Fibroblast of gingiva (primary cell): ENCODE data around the gene MAP3K19.
A peak's percentile ranks its signal among the peaks of the same experiment; 100 is the strongest.
"Not testable (repeated sequence)": the region's sequence is repeated elsewhere in the genome, so short reads cannot be mapped to it uniquely, and the experiment has no call there.

ENCODE experiments used
- DNase-seq: peaks from one replicate; pipeline ENCODE4 v3.0.0-alpha.2; 2011; ENCODE audit warnings: low read depth

Gene MAP3K19, protein sequence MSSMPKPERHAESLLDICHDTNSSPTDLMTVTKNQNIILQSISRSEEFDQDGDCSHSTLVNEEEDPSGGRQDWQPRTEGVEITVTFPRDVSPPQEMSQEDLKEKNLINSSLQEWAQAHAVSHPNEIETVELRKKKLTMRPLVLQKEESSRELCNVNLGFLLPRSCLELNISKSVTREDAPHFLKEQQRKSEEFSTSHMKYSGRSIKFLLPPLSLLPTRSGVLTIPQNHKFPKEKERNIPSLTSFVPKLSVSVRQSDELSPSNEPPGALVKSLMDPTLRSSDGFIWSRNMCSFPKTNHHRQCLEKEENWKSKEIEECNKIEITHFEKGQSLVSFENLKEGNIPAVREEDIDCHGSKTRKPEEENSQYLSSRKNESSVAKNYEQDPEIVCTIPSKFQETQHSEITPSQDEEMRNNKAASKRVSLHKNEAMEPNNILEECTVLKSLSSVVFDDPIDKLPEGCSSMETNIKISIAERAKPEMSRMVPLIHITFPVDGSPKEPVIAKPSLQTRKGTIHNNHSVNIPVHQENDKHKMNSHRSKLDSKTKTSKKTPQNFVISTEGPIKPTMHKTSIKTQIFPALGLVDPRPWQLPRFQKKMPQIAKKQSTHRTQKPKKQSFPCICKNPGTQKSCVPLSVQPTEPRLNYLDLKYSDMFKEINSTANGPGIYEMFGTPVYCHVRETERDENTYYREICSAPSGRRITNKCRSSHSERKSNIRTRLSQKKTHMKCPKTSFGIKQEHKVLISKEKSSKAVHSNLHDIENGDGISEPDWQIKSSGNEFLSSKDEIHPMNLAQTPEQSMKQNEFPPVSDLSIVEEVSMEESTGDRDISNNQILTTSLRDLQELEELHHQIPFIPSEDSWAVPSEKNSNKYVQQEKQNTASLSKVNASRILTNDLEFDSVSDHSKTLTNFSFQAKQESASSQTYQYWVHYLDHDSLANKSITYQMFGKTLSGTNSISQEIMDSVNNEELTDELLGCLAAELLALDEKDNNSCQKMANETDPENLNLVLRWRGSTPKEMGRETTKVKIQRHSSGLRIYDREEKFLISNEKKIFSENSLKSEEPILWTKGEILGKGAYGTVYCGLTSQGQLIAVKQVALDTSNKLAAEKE (N-terminal part only)

DNA sequence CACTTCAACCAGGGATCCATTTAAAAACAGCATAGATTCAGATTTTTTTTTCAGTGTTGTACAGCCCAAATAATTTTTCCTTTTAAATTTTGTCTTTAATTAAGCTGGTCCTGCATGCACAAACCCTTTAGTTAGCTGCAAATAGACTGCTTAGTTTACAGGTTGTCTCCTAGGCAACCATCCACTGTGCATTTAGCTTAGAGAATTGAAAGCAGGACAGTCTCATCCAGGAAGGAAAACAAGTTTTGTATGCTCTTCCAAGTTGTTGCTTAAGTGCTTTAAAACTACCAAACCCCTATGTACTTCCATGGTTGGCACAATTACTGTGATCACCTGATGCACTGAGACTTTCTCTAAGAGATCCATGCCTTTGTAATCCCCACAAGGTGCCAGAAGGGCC is at the start of gene MAP3K19:
Gene MAP3K19, minus strand, starts transcription at position 148 of the 400 bp plus-strand sequence. CDS start 22,800 bp downstream, outside the sequence.
- DNase-seq, result no peak

DNA sequence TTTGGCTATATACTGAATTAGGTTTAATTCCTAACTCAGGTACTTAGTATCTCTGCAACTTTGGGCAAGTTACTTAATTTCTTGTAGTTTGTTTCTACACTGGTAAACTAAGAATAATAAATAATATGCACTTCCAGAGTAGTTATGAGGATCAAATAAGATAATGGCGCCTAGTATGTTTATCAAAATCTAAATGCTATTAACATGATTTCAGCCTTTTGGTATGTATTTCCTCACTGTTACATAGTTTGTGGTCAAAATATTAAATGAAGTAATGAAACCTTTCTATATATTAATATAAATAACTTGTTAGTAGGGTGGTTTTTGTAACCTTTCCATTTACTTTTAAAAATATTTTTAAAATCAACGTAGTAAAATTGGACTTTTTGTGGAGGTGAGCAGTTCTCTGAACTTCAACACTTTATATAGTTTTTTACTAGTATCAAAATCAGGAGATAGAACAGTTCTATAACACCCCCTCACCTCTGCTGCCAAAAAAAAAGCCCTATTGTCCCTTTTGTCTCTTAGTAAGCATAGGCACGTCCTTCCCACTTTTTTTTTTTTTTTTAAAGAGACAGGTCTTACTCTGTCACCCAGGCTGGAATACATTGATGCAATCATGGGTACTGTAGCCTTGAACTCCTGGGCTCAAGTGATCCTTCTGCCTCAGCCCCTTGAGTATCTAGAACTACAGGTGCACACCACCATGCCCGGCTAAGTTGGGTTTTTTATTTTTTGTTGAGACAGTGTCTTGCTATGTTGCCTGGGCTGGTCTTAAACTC is 49.6 kb upstream of the MAP3K19 start:
- DNase-seq, result no peak

DNA sequence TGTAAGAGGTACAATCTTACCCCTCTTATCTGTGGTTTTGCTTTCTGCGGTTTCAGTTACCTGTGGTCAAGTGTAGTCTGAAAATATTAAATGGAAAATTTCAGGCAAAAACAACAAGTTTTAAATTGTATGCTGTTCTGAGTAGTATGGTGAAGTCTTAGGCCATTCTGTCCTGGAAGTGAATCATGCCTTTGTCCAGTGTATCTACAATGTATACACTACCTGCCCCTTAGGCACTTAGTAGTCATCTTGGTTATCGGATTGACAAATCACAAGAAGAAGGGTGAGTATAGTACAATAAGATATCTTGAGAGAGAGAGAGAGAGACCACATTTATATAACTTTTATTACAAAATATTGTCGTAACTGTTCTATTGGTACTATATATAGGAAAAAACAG is 48.3 kb upstream of the MAP3K19 start:
- no peak for DNase-seq

DNA sequence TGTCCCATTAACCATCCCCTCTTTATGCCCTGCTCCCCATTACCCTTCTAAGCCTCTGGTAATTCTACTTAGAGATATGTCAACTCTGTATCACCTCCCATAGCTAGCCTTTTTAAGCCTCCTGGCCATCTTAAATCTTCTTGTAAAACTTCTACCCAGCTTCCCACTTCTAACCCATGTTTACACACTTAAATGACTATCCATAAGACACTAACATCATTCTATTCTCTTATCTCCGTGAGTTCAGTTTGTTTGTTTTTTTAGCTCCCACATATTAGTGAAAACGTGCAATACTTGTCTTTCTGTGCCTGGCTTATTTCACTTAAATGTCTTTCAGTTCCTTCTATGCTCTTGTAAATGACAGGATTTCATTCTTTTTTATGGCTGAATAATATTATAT is 47.3 kb upstream of the MAP3K19 start:
- no peak for DNase-seq

DNA sequence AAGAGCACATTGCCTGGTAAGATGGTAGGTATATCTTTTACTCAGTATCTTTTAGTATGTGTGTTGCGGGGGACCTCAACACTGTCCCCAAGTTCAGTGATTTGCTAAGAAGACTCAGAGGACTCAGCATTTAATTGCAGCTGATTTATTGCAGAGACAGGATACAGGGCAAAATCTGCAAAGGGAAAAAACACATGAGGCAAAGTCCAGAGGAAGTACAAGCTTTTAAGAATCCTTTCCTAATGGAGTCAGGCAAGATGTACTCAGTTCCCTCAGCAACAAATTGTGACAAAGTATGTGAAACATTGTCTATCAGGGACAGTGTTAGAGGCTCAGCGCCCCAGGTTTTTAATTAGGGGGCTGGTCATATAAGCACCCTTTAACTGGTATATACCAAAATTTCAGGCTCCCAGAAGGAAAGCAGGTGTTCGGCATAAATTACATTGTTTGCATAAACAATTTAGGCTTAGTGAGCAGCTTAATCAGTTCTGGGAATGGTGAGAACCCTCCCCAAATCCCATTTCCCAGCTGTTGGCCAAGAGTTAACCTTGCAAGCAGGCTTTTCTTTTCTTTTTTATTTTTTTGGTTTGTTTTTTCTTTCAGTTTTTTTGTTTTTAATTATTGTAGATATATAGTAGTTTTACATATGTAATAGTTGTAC is 46.6 kb upstream of the MAP3K19 start:
- no peak for DNase-seq

DNA sequence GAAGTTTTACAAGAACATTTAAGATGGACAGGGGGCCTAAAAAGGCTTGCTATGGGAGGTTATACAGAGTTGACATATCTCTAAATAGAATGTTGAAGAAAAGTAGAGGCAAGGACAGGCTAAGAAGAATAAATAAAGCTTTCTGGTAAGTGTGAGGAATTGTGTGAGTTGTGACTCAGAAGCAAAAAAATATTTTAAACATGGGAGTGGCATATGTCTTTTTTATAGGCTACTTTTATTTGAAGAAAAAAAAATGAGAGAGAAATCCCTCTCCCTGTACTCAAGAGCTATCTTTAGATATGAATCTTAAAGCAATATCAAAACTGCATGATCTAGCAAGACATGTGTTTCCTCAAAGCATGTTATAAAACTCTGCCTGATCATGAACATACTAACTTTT is 45.9 kb upstream of the MAP3K19 start:
- no peak for DNase-seq

DNA sequence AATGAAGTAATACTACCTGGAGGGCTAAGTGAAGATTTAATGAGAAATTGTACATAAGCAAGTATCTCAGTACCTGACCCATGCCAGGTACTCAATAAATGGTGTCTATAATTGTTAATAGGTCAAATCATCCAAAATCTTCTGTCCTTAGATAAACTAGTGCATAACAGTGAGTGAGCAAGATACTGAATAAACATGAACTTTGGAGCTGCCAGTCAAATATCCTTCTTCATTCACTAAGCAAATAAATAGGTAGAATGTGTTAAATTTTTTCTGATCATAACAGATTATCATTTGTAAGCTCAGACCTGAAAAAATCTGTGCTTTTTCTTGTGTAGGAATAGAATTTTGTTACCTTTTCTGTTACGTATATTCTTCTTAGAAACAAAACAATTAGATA is 44.4 kb upstream of the MAP3K19 start:
- no peak for DNase-seq

DNA sequence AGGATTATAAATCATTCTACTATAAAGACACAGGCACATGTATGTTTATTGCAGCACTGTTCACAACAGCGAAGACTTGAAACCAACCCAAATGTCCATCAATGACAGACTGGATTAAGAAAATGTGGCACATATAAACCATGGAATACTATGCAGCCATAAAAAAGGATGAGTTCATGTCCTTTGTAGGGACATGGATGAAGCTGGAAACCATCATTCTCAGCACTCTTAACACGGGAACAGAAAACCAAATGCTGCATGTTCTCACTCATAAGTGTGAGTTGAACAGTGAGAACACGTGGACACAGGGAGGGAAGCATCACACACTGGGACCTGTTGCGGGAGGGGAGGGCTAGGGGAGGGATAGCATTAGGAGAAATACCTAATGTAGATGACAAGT is 42.4 kb upstream of the MAP3K19 start:
- not testable (repeated sequence) for DNase-seq

DNA sequence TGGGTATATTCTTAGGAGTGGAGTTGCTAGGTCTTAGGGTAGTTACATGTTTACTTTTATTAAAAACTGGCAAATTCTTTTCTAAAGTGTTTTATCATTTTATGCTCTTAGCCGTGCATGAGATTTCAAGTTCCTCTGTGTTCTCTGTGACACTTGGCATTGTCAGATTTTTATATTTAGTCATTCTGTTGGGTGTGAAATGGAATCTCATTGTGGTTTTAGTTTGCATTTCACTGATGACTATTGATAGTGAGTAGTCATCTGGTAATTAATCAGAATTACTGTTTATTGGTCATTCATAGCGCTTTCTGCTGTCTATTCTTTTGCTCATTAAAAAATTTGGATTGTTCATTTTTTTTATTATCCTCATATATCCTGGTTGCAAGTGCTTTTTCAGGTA is 39.0 kb upstream of the MAP3K19 start:
- no peak for DNase-seq

DNA sequence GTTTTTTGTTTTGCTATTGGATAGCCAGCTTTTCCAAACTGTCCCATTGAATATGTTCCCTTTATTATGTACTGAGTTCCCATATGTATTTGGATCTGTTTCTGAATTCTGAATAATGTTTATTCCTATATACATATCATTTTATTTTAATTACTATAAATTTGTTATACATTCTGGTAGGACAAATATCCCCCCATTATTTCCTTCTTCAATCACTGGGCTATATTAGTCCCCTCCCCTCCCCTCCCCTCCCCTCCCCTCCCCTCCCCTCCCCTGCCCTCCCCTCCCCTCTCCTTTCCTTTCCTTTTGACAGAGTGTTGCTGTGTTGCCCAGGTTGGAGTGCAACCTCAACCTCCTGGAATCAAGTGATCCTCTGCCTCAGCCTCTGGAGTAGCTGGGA is 31.2 kb upstream of the MAP3K19 start:
- DNase-seq, result no peak

DNA sequence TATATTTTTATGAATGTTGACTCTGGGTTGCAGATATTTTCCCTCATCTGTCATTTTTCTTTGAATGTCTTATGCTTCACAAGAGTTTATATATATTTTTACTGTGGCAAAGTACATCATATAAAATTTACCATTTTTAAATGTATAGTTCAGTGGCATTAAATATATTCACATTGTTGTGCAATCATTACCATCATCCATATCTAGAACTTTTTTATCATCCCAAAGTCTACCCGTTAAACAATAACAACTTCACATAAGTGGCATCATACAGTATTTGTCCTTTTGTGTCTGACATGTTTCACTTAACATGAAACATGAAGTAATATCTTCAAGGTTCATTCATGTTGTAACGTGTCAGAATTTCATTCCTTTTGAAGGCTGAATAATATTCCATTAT is 29.3 kb upstream of the MAP3K19 start:
- no peak for DNase-seq

DNA sequence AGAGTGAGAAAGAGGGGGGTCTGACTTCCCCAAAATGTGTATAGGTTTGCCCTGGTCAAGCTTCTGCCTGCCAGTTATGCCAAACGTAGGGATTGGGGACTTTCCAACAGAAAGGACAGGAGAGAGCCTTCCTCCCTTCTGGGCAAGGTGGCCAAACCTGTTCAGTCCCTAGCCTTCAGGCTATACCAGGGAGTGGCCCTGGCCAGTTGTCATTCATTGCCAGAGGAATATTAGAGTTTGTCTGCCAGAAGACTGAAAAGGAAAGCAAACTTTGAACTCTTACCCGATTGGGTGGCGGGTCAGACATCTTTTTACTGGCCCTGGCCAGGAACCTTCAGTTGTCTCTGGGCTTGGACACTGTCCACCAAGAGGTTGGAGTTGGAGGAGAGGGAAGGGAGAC is 27.0 kb upstream of the MAP3K19 start:
- DNase-seq, result no peak

DNA sequence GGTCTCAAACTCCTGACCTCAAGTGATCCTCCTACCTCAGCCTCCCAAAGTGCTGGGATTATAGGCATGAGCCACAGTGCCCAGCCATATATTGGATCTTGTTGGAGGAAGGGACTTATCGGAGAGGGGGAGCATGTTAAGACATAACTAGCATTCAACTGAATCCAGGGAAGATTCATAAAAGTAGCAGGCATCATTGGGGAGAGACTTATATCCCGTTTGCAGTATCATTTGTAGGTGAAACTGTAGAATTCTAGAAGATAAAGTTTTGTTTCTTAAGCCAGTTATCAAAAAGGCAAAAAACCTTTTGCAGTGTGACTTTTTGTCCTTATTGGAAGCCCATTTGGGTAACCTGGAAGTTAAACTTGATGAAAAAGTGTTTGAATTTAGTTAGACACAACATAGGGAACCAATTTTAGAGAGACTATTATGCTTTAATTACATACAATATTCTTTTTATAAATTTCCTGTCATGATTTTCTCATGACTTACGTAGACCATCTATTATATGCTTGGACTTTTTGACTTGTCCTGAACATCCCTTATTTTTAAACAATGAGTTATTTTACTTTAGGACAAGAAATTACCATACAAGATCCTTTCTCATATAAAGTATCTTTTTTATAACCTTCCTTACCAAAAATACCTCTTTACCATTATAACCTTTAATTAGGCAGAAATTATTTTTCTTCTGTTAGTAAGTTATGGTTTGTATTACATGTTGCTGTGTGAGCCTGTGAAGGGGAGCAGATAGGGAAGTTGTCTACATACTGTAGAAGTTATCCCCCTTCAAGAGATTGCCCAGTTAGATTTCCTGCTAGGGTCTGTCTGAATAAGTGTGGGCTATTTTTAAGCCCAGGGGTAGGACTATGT is 25.1 kb upstream of the MAP3K19 start:
- no peak for DNase-seq

DNA sequence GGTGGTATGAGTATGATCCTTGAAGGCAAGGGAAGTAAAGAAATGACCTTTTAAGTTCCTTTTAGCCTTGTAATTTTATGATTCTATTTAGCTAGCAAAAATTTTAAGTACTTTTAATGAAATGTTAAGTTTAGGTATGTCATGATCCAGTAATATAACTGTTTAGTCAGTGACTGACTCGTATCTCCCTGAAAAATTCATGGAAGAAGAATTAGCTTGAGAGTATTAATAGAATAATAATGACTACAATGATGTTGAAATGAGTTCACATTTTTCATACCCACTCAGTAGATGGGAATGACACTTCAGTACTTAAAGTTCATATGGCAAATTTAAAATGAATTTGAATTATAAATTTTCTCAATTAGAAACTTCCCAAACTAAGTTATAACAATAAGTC is 19.5 kb upstream of the MAP3K19 start:
- no peak for DNase-seq

DNA sequence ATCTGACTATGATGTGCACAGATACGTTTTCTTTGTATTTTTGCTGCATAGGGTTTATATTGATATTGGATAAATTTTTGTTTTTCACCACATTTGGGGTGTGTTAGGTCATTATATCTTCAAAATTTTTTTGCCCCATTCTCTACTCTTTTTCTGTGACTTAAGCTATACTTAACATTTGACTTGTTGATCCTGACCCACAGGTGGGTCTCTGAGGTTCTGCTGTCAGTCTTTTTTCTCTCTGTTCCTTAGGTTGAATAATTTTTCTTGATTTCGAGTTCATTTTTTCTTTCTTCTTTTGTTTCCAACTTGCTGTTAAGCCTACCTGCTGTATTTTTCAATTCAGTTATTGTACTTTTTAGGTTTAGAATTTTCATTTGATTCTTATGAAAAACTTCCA is 16.9 kb upstream of the MAP3K19 start:
- DNase-seq, result no peak

DNA sequence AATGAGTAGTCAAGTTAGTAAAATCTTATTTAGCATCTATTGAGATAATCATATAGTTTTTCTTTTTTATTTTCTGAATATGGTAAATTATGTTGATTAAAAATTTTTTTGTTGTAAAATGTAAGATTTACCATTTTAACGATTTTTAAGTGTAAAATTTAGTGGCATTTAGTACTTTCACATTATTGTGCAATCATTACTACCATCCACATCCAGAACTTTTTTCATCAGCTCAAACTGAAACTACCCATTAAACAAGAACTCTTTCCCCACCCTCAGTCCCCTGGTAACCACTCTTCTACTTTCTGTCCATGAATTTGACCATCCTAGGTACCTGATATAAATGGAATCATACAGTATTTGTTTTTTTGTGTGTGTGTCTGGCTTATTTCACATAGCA is 16.0 kb upstream of the MAP3K19 start:
- DNase-seq, result no peak

DNA sequence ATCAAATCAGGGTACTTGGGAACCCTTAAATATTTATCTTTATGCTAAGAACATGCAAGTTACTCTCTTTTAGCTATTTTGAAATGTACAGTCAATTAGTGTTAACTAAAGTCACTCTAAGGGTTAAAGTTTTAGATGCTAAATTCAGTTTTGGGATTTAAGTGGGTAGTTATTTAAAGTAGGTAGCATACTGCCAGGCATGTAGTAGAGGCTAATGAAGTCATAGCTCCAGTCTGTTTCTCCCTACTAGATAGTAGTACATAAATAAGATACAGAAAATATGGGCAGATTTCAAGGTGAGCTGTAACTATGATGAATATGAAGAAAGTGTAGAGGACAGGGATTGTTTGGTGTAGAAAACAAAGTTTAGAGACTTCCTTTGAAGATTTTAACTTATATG is 12.3 kb upstream of the MAP3K19 start:
- no peak for DNase-seq

DNA sequence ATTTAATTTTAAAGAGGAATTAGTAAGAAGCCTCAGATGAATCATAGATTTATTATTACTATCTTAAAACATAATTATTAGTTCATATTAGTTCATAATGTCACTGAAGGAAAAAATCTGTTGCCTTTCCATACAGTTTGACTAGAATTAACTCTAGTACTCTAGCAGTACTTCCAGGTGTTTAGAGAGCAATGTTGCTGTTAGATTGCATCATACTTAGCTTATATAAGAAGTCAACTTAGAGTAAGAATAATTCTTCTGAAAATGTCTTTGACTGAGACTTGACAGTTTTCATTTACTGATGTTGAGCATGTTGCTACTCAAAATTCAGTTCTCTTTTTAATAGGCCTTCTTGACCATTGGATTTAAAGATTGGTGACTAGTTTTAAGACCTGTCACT is 9.5 kb upstream of the MAP3K19 start:
- no peak for DNase-seq

DNA sequence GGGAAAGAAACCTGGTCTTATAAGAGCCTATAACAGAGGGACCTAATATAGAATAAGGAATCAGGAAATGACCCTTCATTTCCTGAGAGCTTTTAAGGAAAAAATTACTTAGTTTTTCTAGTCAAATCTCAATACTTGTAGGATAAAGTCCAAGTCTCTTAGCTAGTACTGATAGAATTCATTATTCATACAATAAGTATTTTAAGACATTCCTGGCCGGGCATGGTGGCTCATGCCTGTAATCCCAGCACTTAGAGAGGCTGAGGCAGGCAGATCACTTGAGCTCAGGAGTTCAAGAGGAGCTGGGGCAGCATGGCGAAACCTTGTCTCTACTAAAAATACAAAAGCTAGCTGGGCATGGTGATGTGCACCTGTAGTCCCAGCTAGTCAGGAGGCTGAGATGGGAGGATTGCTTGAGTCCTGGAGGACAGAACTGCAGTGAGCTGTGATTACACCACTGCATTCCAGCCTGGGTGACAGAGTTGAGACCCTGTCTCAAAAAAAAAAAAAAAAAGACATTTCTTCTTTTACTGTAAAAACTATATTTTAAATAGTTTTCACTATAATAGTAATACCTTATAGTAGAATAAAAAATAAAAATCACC is 8.0 kb upstream of the MAP3K19 start:
- DNase-seq, result peak; percentile 62

DNA sequence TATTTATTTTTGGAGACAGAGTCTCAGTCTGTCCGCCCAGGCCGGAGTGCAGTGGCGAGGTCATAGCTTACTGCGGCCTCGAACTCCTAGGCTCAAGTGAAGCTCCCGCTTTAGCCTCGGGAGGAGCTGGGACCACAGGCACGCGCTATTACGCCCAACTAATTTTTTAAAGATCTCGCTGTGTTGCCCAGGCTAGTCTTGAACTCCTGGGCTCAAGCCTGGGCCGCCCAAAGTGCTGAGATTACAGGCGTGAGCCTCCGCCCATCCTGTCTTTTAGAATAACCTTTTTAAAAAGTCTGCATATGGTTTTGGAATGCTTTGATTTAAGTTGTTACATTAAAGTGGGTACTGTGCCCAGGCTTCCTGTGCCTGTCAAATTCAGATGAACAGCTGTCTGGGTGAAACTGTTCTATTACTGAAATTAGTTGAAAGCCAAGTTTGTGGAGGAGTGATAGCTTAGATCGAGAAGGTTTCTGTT is 5.8 kb upstream of the MAP3K19 start:
- no peak for DNase-seq
